GM23248 (cell line): ENCODE results near the gene ALPK3. TPM values are rescaled to one million over a fixed set of nuclear protein-coding genes. Genes with fewer than 3 reads are reported as not detected.
"Not testable (repeated sequence)": the region's sequence is repeated elsewhere in the genome, so short reads cannot be mapped to it uniquely, and the experiment has no call there.

Source experiments
- DNase-seq: peaks from one replicate; pipeline ENCODE4 v3.0.0-alpha.2; 2015
- H2AFZ ChIP-seq: fragments of 200-600 bp; sonication (generic); 2 replicates; pipeline ENCODE4 v1.6.1; 2016; ENCODE audit warnings: antibody characterized with exemption
- H3F3A ChIP-seq: fragments of 200-600 bp; sonication (generic); 2 replicates; pipeline ENCODE4 v1.6.1; 2016; ENCODE audit warnings: mild to moderate bottlenecking, antibody characterized with exemption, mixed run types; ENCODE audit not compliant: insufficient read depth
- H3K27ac ChIP-seq: fragments of 200-600 bp; sonication (generic); 2 replicates; pipeline ENCODE4 v1.5.1; 2016; ENCODE audit warnings: mild to moderate bottlenecking
- H3K27me3 ChIP-seq: fragments of 200-600 bp; sonication (generic); replicated peaks from 2 replicates; pipeline ENCODE4 v1.6.1; 2016; ENCODE audit warnings: mild to moderate bottlenecking; ENCODE audit not compliant: insufficient read depth
- H3K36me3 ChIP-seq: fragments of 200-600 bp; sonication (generic); 2 replicates; pipeline ENCODE4 v1.6.1; 2016; ENCODE audit warnings: low read depth, mild to moderate bottlenecking
- H3K4me1 ChIP-seq: fragments of 200-600 bp; sonication (generic); 2 replicates; pipeline ENCODE4 v1.6.1; 2016; ENCODE audit warnings: mild to moderate bottlenecking; ENCODE audit not compliant: insufficient read depth
- H3K4me2 ChIP-seq: fragments of 200-600 bp; sonication (generic); one replicate; pipeline ENCODE4 v1.6.1; 2016; ENCODE audit warnings: mild to moderate bottlenecking; ENCODE audit not compliant: unreplicated experiment
- H3K4me3 ChIP-seq: fragments of 200-600 bp; sonication (generic); 2 replicates; pipeline ENCODE4 v1.5.1; 2016; ENCODE audit warnings: mild to moderate bottlenecking
- H3K79me2 ChIP-seq: fragments of 200-600 bp; sonication (generic); 2 replicates; pipeline ENCODE4 v1.6.1; 2016; ENCODE audit warnings: mild to moderate bottlenecking; ENCODE audit not compliant: insufficient read depth
- H3K9ac ChIP-seq: fragments of 200-600 bp; sonication (generic); 2 replicates; pipeline ENCODE4 v1.6.1; 2016; ENCODE audit warnings: mild to moderate bottlenecking
- H3K9me2 ChIP-seq: fragments of 200-600 bp; sonication (generic); 2 replicates; pipeline ENCODE4 v1.6.1; 2016; ENCODE audit warnings: mixed run types, mild to moderate bottlenecking, moderate library complexity; ENCODE audit not compliant: insufficient read depth
- H3K9me3 ChIP-seq: fragments of 200-600 bp; sonication (generic); one replicate; pipeline ENCODE4 v1.6.1; 2017; ENCODE audit warnings: low read depth
- H4K20me1 ChIP-seq: fragments of 200-600 bp; sonication (generic); 2 replicates; pipeline ENCODE4 v1.6.0; 2016; ENCODE audit not compliant: insufficient read depth
- EZH2 ChIP-seq: fragments of 200-600 bp; sonication (generic); IDR thresholded peaks from 2 replicates; pipeline ENCODE4 v1.6.1; 2018; ENCODE audit warnings: antibody characterized with exemption, mild to moderate bottlenecking; ENCODE audit not compliant: insufficient read depth, poor library complexity, severe bottlenecking
- EZH2phosphoT487 ChIP-seq: fragments of 200-600 bp; sonication (generic); IDR thresholded peaks from 2 replicates; pipeline ENCODE4 v1.6.1; 2018; ENCODE audit warnings: antibody characterized with exemption, moderate library complexity, mild to moderate bottlenecking, low read depth; ENCODE audit not compliant: insufficient read depth
- WGBS, 2 experiments: methylation state at CpG; one replicate each; pipeline ENCODE4 v1.1.6; 2015 to 2017; ENCODE audit warnings: low lambda C conversion rate in 2 of 2, low coverage in 1 of 2; ENCODE audit errors: missing lambda C conversion rate in 2 of 2; 5-methylcytosine and 5-hydroxymethylcytosine counted together
- in situ Hi-C: fragments of 300-500 bp; cut with MboI; formaldehyde crosslinking; loops from 2 replicates; pipeline ENCODE4 v1.15.0; 2020
- polyA plus RNA-seq: library from polyadenylated mRNA; unstranded; fragments of >200 nt; fragmentation: Nextera tagmentation; extraction: Ambion mirVana; gene quantifications from 2 replicates; pipeline ENCODE4 v1.2.1, GENCODE V29; 2016
- total RNA-seq: library from RNA; depleted of rRNA; stranded (reverse); fragments of >200 nt; shearing (Covaris generic); gene quantifications from 2 replicates; pipeline ENCODE4 v1.2.3, GENCODE V29; 2014

The ALPK3 gene
- total and polyA plus RNA-seq, 2 experiments from 2014 or later = 5.0 TPM; not detected in 1

DNA sequence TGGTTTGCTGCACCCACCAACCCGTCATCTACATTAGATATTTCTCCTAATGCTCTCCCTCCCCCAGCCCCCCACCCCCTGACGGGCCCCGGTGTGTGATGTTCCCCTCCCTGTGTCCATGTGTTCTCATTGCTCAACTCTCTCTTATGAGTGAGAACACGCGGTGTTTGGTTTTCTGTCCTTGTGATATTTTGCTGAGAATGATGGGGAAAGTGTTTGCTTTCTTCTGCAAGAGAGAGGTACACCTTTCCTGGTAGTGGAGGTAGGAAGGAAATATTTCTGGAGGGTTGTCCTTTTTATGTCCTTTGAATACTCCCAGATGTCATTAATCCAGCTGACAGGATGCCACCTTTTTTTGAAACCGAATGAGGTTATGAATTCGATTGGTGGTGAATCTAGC is 56.8 kb downstream of the ALPK3 start:
- Histone ChIP-seq H3K4me3 (no peak overlapping the region), H3K4me2 (no peak overlapping the region), H2AFZ (no peak overlapping the region), H3K27me3 (no peaks in the 10 kb centered on the region), H3K9ac (no peak overlapping the region), H3K4me1 (no peaks in the 10 kb centered on the region), H3K79me2 (no peaks in the 10 kb centered on the region), H3K9me3 (no peaks in the 10 kb centered on the region), H3K9me2 (no peaks in the 10 kb centered on the region), H3K27ac (no peak overlapping the region), H4K20me1 (no peaks in the 10 kb centered on the region), H3K36me3 (no peaks in the 10 kb centered on the region), H3F3A (no peaks in the 10 kb centered on the region)
- in situ Hi-C loops = no loop called here
- 47 to 58% methylated on average over 7 of the region's 7 CpGs for WGBS, 2 experiments
- TF ChIP-seq EZH2 (no peak), EZH2phosphoT487 (no peak)
- no peak for DNase-seq

DNA sequence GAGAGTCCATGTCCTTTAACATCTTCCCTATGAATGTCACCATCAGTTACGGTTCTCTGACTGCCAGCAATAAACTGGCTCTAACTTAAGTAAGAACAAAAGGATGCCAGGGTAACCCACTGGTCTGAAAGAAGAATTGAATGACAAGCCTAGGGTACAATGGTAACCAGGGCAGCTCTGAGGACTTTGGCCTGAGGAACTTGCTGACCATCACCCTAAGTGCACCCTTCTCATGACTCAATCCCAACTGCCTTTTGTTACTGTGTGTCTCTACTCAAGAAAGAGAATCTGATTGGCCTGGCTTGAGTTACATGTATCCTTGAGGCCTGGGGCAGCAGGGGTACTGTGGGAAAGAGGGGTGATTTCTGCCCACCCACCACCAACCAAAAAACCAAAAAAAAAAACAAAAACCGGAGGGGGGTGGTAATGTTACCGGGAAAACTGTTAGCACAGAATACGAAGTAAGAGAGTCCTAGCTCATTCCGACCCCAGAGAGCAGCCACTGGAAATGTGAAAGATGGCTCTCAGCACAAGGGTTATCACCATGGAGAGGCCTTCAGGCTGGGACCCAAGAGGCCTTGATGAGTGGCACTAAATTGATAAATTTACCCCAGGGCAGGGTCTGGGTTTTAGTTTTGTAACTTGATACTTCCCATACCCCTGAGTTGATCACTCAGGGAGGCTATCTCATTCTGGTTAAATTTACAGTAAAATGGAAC is 58.0 kb downstream of the ALPK3 start:
- Histone ChIP-seq H3K36me3 (no peaks in the 10 kb centered on the region), H4K20me1 (no peaks in the 10 kb centered on the region), H3K9ac (no peak overlapping the region), H3K4me2 (no peak overlapping the region), H3K4me1 (no peaks in the 10 kb centered on the region), H3K79me2 (no peaks in the 10 kb centered on the region), H3K4me3 (no peak overlapping the region), H3K9me2 (no peaks in the 10 kb centered on the region), H3K9me3 (no peaks in the 10 kb centered on the region), H2AFZ (no peak overlapping the region), H3K27ac (no peak overlapping the region), H3K27me3 (no peaks in the 10 kb centered on the region), H3F3A (no peaks in the 10 kb centered on the region)
- WGBS, 2 experiments = 79 to 80% methylated on average over 5 of the region's 5 CpGs
- in situ Hi-C loops = no loop called here
- no peak for DNase-seq
- TF ChIP-seq EZH2 = no peak
- no peak for TF ChIP-seq EZH2phosphoT487

DNA sequence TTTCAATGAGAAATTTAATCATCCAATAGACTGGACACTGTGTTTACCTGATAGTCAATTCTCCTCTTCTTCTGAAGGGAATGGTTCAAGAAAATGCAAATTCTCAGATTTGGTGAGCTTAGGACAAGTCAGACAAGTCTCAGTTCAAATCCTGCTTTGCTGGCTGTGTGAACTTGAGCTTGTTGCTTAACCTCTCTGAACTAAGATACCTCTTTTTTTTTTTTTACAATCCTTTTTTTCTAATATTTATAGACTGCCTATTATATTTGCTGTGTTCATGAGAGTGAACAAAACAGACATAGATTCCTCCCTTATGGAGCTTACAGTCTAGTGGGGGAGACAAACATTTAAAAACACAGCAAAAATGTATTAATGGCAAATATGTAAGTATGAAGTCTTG is 59.1 kb downstream of the ALPK3 start:
- no peak for TF ChIP-seq EZH2
- no peak for TF ChIP-seq EZH2phosphoT487
- no peaks in the 10 kb centered on the region for H4K20me1 ChIP-seq
- no peaks in the 10 kb centered on the region for H3K9me3 ChIP-seq
- no peak overlapping the region for H3K4me2 ChIP-seq
- H3K9ac ChIP-seq = no peak overlapping the region
- no peak overlapping the region for H3K4me3 ChIP-seq
- in situ Hi-C loops = no loop called here
- H3K79me2 ChIP-seq = no peaks in the 10 kb centered on the region
- no peaks in the 10 kb centered on the region for H3F3A ChIP-seq
- H3K27me3 ChIP-seq = no peaks in the 10 kb centered on the region
- no peaks in the 10 kb centered on the region for H3K9me2 ChIP-seq
- no peak overlapping the region for H2AFZ ChIP-seq
- DNase-seq = no peak
- no peak overlapping the region for H3K27ac ChIP-seq
- no peaks in the 10 kb centered on the region for H3K36me3 ChIP-seq
- no peaks in the 10 kb centered on the region for H3K4me1 ChIP-seq

DNA sequence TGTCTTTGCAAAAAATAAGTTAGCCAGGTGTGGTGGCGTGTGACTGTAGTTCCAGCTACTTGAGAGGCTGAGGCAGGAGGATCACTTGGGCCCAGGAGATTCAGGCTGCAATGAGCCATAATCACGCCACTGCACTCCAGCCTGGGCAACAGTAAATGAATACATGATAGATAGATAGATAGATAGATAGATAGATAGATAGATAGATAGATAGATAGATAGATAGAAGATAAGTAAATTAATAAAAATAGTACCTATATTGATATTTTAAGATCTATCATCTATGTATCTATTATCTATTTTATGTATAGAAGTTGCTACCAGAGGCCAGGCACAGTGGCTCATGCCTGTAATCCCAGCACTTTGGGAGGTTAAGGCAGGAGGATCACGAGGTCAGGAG is 60.5 kb downstream of the ALPK3 start:
- H3K27ac ChIP-seq, H3K9me3 ChIP-seq, H3K4me3 ChIP-seq, H3K9me2 ChIP-seq, in situ Hi-C loops, H3K79me2 ChIP-seq, H2AFZ ChIP-seq, H3K36me3 ChIP-seq, DNase-seq, H3K9ac ChIP-seq, H3K4me2 ChIP-seq, H3F3A ChIP-seq, H3K27me3 ChIP-seq, H4K20me1 ChIP-seq, H3K4me1 ChIP-seq: not testable (repeated sequence)
- WGBS, 2 experiments = 89 to 93% methylated on average over 3 of the region's 3 CpGs

DNA sequence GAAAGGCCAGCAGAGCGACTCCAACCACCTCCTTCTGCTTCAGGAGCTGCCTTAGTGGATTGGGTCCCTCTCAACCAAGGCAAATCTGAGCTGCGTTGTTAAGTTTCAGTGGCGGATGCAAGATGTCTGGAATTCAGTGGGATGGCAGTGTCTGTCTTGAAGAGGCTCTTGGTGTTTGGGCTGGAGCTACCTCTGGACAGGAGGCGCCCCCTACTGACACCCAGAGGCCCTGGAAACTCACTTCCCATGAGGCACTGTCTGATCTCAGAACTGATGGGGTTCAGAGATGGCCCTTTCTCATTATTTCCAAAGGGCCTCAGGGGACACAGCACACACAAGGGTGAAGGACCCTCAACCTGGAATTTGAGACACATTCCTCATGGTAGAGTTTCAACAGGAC is 61.3 kb downstream of the ALPK3 start:
- H3K79me2 ChIP-seq = no peaks in the 10 kb centered on the region
- no peaks in the 10 kb centered on the region for H4K20me1 ChIP-seq
- H3K27ac ChIP-seq = no peak overlapping the region
- peak overlapping the region; percentile 68; the same call in 1 of the 2 replicates for H2AFZ ChIP-seq
- no peaks in the 10 kb centered on the region for H3K4me1 ChIP-seq
- no peak for TF ChIP-seq EZH2phosphoT487
- H3K4me3 ChIP-seq = no peak overlapping the region
- in situ Hi-C loops = no loop called here
- H3K27me3 ChIP-seq = no peaks in the 10 kb centered on the region
- H3K9me2 ChIP-seq = no peaks in the 10 kb centered on the region
- no peak overlapping the region for H3K9ac ChIP-seq
- no peaks in the 10 kb centered on the region for H3K36me3 ChIP-seq
- no peaks in the 10 kb centered on the region for H3K9me3 ChIP-seq
- no peak overlapping the region for H3K4me2 ChIP-seq
- DNase-seq = peak; percentile 73
- no peaks in the 10 kb centered on the region for H3F3A ChIP-seq
- WGBS, 2 experiments = 45 to 54% methylated on average over 4 of the region's 4 CpGs
